Ishikawa (cell line): Measurements from ENCODE around the gene BSG.

ENCODE experiments used
- CEBPB ChIP-seq: IDR thresholded peaks from 2 replicates; pipeline ENCODE4 v1.6.1; 2012
- EGR1 ChIP-seq: IDR thresholded peaks from 2 replicates; pipeline ENCODE4 v1.6.1; 2012
- EP300 ChIP-seq: IDR thresholded peaks from 2 replicates; pipeline ENCODE4 v1.6.1; 2012; ENCODE audit warnings: borderline replicate concordance
- FOXM1 ChIP-seq: IDR thresholded peaks from 2 replicates; pipeline ENCODE4 v1.6.1; 2012; ENCODE audit warnings: low read depth, borderline replicate concordance
- NFIC ChIP-seq: IDR thresholded peaks from 2 replicates; pipeline ENCODE4 v1.6.1; 2012
- RAD21 ChIP-seq: IDR thresholded peaks from 2 replicates; pipeline ENCODE4 v1.6.1; 2012; ENCODE audit warnings: low read depth
- TCF12 ChIP-seq: IDR thresholded peaks from 2 replicates; pipeline ENCODE4 v1.6.1; 2012; ENCODE audit warnings: low read depth
- TEAD4 ChIP-seq: IDR thresholded peaks from 2 replicates; pipeline ENCODE4 v1.6.1; 2012
- YY1 ChIP-seq: IDR thresholded peaks from 2 replicates; pipeline ENCODE4 v1.6.1; 2012; ENCODE audit warnings: low read depth
- ZBTB7A ChIP-seq: IDR thresholded peaks from 2 replicates; pipeline ENCODE4 v1.6.1; 2012; ENCODE audit warnings: low read depth
- TF ChIP-seq, protein P1 (sequence below): IDR thresholded peaks from 2 replicates; pipeline ENCODE4 v1.6.1; 2012; ENCODE audit warnings: low read depth, mild to moderate bottlenecking
- TF ChIP-seq, protein P2 (sequence below): IDR thresholded peaks from 2 replicates; pipeline ENCODE4 v1.6.1; 2012

Gene BSG

DNA sequence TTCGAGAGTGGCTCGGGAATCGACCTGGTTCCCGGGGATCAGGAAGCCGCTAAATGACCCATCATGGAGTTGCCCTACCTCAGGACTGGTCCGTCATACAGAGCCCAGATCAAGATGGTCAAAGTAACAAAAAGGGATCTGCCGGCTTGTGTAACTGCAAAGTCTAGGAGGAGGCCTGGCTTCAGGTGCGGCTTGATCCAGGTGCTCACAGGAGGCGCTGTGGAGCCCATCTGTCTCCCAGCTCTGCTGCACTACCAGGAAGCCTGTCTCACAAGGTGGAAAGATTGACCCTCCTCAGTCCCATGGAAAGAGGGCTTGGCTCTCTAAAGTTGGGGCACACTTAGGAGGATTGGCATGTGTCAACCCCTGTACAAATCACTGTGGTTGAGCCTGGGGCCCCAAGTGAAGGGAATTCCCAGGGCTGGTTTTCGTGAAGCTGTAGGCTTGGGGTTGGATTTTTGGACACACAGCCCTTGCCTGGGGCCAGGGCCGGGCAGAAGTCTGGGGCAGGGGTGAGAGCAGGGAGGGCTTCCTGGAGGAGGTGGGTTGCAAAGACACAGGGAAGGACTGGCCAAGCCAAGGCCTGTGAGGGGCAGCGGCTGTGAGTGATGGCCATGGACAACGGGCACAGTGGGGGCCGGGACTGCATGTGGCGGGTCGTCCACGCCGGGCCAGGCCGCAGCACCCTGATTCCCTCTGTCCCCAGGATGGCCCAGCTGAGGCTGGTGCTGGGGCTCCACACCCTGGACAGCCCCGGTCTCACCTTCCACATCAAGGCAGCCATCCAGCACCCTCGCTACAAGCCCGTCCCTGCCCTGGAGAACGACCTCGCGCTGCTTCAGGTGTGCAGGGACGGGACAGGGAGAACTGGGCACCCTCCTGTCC, 24.3 kb upstream of the BSG start:
- TF ChIP-seq TCF12 (no peak), YY1 (no peak), EGR1 (no peak)
- TF ChIP-seq, protein P1, sequence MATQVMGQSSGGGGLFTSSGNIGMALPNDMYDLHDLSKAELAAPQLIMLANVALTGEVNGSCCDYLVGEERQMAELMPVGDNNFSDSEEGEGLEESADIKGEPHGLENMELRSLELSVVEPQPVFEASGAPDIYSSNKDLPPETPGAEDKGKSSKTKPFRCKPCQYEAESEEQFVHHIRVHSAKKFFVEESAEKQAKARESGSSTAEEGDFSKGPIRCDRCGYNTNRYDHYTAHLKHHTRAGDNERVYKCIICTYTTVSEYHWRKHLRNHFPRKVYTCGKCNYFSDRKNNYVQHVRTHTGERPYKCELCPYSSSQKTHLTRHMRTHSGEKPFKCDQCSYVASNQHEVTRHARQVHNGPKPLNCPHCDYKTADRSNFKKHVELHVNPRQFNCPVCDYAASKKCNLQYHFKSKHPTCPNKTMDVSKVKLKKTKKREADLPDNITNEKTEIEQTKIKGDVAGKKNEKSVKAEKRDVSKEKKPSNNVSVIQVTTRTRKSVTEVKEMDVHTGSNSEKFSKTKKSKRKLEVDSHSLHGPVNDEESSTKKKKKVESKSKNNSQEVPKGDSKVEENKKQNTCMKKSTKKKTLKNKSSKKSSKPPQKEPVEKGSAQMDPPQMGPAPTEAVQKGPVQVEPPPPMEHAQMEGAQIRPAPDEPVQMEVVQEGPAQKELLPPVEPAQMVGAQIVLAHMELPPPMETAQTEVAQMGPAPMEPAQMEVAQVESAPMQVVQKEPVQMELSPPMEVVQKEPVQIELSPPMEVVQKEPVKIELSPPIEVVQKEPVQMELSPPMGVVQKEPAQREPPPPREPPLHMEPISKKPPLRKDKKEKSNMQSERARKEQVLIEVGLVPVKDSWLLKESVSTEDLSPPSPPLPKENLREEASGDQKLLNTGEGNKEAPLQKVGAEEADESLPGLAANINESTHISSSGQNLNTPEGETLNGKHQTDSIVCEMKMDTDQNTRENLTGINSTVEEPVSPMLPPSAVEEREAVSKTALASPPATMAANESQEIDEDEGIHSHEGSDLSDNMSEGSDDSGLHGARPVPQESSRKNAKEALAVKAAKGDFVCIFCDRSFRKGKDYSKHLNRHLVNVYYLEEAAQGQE, result no peak

DNA sequence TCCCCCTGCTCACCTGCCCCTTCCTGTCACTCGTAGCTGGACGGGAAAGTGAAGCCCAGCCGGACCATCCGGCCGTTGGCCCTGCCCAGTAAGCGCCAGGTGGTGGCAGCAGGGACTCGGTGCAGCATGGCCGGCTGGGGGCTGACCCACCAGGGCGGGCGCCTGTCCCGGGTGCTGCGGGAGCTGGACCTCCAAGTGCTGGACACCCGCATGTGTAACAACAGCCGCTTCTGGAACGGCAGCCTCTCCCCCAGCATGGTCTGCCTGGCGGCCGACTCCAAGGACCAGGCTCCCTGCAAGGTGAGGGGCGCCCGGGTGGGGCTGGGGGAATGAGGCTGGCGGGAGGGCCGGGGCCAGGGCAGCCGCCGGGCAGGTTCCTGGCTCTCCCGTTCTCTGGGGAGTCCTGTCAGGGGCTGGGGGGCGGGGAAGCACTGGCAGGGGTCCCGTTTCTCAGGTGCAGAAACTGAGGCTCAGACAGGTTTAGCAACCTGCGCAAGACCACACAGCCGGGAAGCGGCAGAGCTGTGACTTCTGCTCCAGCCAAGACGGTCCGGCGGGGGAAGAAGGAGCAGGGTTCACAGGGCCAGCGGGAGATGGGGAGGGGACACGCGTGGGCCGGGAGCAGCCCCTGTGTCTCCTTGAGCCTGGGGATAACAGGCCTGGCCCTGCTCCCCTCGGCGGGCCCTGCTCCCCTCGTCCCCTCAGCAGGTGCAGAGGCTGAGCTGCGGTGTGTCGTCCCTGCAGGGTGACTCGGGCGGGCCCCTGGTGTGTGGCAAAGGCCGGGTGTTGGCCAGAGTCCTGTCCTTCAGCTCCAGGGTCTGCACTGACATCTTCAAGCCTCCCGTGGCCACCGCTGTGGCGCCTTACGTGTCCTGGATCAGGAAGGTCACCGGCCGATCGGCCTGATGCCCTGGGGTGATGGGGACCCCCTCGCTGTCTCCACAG, 23.2 kb upstream of the BSG start:
- TF ChIP-seq TEAD4, result no peak
- TF ChIP-seq RAD21, result peak; percentile 36; the same call in 1 of the 2 replicates

GRCh38 chr19:554817-555216, 17.6 kb upstream of the BSG start:
- no peak for TF ChIP-seq RAD21
- TF ChIP-seq EP300, result no peak
- no peak for TF ChIP-seq CEBPB
- no peak for TF ChIP-seq EGR1
- no peak for TF ChIP-seq NFIC
- TF ChIP-seq TEAD4, result no peak
- TF ChIP-seq, protein P1, result no peak

DNA sequence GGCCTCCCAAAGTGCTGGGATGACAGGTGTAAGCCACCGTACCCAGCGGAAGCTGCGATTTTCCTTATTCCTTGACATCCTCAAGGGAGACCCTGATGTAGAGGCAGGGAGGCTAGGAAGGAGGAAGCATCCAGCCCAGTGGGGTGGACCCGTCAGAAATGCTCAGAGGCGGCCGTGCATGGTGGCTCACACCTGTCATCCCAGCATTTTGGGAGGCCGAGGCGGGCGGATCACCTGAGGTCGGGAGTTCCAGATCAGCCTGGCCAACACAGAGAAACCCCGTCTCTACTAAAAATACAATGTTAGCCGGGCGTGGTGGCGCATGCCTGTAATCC, 17.0 kb upstream of the BSG start:
- TF ChIP-seq, protein P1, result no peak
- no peak for TF ChIP-seq TCF12
- no peak for TF ChIP-seq FOXM1
- no peak for TF ChIP-seq TEAD4
- no peak for TF ChIP-seq EGR1
- TF ChIP-seq CEBPB, result no peak
- no peak for TF ChIP-seq ZBTB7A
- TF ChIP-seq, protein P2, sequence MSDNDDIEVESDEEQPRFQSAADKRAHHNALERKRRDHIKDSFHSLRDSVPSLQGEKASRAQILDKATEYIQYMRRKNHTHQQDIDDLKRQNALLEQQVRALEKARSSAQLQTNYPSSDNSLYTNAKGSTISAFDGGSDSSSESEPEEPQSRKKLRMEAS, result no peak

- TF ChIP-seq EP300, result no peak
- TF ChIP-seq, protein P1, result no peak
Observed at GRCh38 chr19:556611-557382, 15.6 kb upstream of the BSG start.
